ENCODE data around the gene FAM83B. TPM values are rescaled to one million over a fixed set of nuclear protein-coding genes. Genes with fewer than 3 reads are reported as not detected.
"Not testable (repeated sequence)": the region's sequence is repeated elsewhere in the genome, so short reads cannot be mapped to it uniquely, and the experiment has no call there.

The FAM83B gene
- total RNA-seq, 3 donors from 2014 or later, result 0.05 to 0.11 TPM; not detected in 1

DNA sequence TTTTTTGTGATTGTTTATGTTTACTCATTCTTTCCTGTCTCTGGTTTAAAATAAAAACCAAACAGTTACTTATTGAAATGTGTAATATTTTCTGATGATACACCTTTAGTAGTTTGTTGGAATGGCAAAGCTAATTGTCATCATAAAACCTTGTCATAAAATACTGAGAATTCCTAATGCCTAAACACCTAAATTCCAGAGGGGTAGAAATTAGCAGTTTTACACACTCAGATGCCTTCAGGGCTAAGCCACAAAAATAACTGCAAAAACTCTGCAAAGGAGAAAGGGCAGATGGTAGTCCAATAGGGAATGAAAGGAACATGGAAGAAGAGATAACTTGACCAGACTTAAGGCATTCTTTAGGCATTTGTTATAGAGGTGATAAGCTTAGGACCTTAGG lies 30.3 kb downstream of the FAM83B start:
- Mint-ChIP-seq H3K36me3 (ENCODE audit: insufficient read depth) (no peaks in the 10 kb centered on the region), H3K27me3 (ENCODE audit: low read depth) (no peaks in the 10 kb centered on the region), H3K9me3 (no peaks in the 10 kb centered on the region), H3K4me1 (ENCODE audit: low read depth) (no peaks in the 10 kb centered on the region), H3K4me3 (no peak overlapping the region)
- no peak for ATAC-seq
- no peak for DNase-seq

DNA sequence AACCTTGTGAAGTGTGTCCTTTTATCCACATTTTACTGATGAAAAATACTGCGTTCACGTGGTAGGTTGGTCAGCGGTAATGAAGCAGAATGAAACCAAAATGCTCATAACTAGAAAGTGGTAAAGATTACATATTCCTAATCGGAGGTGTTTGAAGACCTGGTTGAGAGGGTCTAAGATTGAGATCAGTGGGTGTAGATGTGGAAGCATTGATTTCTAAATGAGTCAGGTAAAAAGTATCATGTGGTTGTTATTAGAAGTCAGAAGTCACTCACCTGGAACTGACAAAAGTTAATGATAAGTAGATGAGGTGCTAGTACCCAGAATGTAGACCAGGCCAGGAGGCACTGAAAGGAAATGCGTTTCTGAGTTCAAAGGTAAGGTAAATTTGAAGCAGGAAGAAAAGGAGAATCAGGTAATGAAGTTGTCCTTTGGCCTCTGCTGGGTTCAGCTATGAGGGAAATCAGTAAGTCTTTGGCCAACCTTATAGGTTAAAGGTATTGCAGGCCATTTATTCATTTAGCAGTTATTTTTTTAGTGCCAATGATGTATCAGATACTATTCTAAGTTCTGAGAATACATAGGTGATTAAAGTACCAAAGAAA lies 31.2 kb downstream of the FAM83B start:
- no peak overlapping the region for H3K4me3 Mint-ChIP-seq
- no peaks in the 10 kb centered on the region for H3K27me3 Mint-ChIP-seq (ENCODE audit: low read depth)
- H3K9me3 Mint-ChIP-seq, result peaks cover 3% of the 10 kb centered on the region
- no peak for DNase-seq
- no peaks in the 10 kb centered on the region for H3K4me1 Mint-ChIP-seq (ENCODE audit: low read depth)
- ATAC-seq, result no peak
- H3K36me3 Mint-ChIP-seq (ENCODE audit: insufficient read depth), result no peaks in the 10 kb centered on the region

DNA sequence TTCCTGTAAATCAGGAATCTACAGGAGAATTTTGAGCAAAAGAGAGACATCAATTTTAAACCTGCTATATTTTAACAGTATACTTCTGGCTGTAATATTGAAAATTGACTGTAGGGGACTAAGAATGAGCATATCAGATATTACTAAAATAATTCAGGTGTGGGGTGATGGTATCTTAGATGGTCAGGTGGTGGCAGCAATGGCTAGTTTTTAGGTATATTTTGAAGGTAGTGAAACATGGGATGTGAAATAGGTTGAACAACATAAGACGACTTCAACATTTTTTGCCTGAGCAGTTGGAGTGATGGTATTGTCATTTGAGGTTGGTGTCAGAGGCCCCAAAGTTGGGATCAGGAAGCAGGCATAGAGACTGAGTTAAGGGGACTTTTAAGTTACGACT lies 32.1 kb downstream of the FAM83B start:
- Mint-ChIP-seq H3K9me3 (peaks cover 3% of the 10 kb centered on the region), H3K27me3 (ENCODE audit: low read depth) (no peaks in the 10 kb centered on the region), H3K4me3 (no peak overlapping the region), H3K36me3 (ENCODE audit: insufficient read depth) (no peaks in the 10 kb centered on the region), H3K4me1 (ENCODE audit: low read depth) (no peaks in the 10 kb centered on the region)
- no peak for DNase-seq
- ATAC-seq, result no peak

DNA sequence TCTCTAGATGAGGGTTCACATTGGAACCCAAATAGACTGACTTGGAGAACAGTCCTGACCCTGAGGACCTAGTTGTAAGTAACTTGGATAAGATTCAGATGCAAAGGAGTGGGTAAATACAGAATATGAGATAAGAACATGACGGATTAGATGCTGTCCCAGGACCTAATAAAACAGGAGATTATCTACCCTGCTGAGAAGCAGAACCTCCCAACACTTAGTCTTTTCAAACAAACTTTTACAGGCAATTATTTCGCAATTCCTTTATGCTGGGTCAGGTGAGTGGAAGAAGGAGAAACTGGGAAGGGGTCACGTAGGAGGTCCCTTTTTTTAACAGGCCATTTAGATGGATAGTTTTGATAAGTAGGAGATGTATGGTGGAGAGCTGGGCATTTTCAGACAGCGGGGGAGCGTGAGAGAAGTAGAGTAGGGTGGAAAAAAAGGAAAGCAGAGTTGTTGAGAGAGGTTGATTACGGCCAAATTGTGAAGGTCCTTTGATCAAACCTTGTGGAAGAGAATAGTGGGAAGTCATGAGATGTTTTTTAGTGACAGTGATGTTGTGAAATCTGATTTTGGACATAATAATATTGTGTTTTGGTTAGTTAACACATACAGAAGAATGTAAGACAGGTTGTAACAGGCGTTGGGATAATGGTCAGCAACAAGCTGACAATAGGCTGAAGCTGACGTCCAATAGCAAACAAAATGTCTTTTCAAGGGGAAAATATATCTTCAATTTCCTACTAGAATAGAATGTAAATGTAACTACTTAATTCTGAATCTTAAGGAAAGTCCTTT lies 32.8 kb downstream of the FAM83B start:
- DNase-seq (no peak), ATAC-seq (no peak)
- Mint-ChIP-seq H3K4me3 (no peak overlapping the region), H3K9me3 (peaks cover 3% of the 10 kb centered on the region), H3K36me3 (ENCODE audit: insufficient read depth) (no peaks in the 10 kb centered on the region), H3K27me3 (ENCODE audit: low read depth) (no peaks in the 10 kb centered on the region), H3K4me1 (ENCODE audit: low read depth) (no peaks in the 10 kb centered on the region)

DNA sequence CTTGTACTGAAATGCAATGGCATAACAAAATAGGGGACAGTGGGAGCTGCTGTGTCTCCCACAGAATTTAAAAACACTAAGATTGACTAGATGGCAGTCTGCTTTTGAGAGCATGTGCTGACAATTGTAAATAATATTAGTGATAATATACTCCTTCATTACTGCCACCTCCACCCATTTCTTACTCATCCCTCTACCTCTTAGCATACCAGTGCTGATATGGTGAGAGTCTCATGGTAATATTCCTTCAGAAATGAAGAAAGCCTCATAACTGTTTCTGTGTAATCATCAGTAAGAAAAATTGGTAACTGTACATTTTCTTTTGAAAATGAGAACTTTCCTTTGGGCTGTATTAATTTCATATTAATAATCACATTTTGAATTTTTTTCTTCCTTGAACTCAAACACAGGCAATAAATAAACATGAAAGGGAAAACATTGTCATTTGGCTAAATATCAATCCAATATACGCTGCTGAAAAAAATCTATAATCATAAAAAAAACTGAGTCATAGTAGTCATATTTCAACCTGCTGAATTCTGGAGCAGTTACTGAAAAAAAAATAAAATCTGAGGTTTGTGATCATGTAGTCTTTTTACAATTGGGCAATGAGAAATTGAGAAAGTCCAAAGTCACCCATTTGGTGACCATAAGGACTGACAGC lies 34.6 kb downstream of the FAM83B start:
- Mint-ChIP-seq H3K27me3 (ENCODE audit: low read depth) (no peaks in the 10 kb centered on the region), H3K4me1 (ENCODE audit: low read depth) (no peaks in the 10 kb centered on the region), H3K4me3 (no peak overlapping the region), H3K36me3 (ENCODE audit: insufficient read depth) (no peaks in the 10 kb centered on the region), H3K9me3 (peaks cover 3% of the 10 kb centered on the region)
- no peak for ATAC-seq
- no peak for DNase-seq

DNA sequence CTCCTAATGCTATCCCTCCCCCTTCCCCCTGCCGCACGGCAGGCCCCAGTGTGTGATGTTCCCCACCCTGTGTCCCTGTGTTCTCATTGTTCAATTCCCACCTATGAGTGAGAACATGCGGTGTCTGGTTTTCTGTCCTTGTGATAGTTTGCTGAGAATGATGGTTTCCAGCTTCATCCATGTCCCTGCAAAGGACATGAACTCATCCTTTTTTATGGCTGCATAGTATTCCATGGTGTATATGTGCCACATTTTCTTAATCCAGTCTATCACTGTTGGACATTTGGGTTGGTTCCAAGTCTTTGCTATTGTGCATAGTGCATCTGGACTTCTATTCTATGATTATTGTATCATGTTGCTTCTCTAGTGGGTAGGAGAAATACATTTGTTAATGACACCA lies 35.3 kb downstream of the FAM83B start:
- H3K4me3 Mint-ChIP-seq; ATAC-seq; H3K9me3 Mint-ChIP-seq; H3K27me3 Mint-ChIP-seq (ENCODE audit: low read depth); H3K4me1 Mint-ChIP-seq (ENCODE audit: low read depth); H3K36me3 Mint-ChIP-seq (ENCODE audit: insufficient read depth); DNase-seq: not testable (repeated sequence)

DNA sequence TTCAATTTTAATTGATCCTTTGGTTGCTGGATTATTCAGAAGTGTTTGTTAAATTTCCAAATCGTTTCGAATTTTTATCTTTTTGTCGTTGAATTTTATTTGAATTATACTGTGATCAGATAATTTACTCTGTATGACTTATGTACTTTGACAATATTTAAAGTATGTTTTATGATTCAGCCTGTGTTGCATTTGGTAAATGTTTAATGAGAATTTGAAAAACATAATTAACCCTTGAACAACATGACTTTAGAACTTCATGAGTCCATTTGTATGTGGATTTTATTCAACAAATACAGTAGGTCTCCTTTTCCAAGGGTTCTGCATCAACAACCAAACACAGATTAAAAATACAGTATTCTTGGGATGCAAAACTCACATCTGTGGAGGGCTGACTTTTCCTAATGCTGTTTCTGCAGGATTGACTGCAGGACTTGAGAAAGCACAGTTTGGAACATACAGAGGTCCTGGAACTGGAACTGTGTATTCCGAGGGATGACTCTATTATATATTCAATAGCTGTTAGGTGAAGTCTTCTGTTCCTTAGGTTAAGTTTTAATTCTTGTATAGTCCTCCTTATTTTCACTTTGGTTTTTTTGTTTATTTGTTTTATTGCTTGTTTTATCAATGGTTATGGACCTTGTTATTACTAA lies 40.5 kb downstream of the FAM83B start:
- H3K4me1 Mint-ChIP-seq (ENCODE audit: low read depth), result no peaks in the 10 kb centered on the region
- no peaks in the 10 kb centered on the region for H3K27me3 Mint-ChIP-seq (ENCODE audit: low read depth)
- H3K9me3 Mint-ChIP-seq, result peaks cover 11% of the 10 kb centered on the region
- H3K4me3 Mint-ChIP-seq, result no peak overlapping the region
- no peaks in the 10 kb centered on the region for H3K36me3 Mint-ChIP-seq (ENCODE audit: insufficient read depth)
- DNase-seq (no peak), ATAC-seq (no peak)

DNA sequence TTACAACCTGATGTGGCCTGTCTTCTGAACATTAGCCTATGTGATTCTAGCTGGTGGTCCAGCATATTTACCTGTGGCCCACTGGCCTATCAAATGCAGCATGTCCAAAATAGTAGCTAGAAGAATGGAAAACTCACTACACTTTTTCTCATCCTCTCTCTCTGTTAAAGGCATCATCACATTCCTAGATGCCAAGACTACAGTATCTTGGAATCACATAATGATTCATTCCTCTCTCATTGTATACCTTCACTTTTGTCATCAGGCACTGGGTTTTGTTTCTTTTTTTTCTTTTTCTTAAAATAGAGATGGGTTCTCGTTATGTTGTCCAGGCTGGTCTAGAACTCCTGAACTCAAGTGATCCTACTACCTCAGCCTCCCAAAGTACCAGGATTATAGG lies 45.0 kb downstream of the FAM83B start:
- Mint-ChIP-seq H3K36me3 (ENCODE audit: insufficient read depth) (no peaks in the 10 kb centered on the region), H3K9me3 (peaks cover 11% of the 10 kb centered on the region), H3K27me3 (ENCODE audit: low read depth) (no peaks in the 10 kb centered on the region), H3K4me3 (no peak overlapping the region), H3K4me1 (ENCODE audit: low read depth) (no peaks in the 10 kb centered on the region)
- ATAC-seq (no peak), DNase-seq (no peak)

DNA sequence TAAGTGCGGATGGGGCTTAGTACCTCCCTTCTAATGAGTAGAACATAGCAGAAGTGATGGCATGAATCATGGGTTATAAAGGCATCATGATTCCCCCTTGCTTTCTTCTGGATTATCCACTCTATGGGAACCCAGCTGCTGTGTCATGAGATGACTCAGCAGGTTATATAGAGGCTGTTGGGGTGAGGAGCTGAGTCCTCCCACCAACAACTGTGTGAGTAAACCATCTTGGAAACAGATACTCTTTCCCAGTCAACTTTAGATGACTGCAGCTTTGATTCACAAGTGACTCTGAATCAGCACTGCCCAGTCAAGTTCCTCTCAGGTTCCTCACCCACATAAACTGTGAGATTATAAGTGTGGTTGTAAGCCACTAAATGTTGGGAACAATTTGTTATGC lies 46.3 kb downstream of the FAM83B start:
- DNase-seq (no peak), ATAC-seq (no peak)
- Mint-ChIP-seq H3K27me3 (ENCODE audit: low read depth) (no peaks in the 10 kb centered on the region), H3K9me3 (peaks cover 11% of the 10 kb centered on the region), H3K36me3 (ENCODE audit: insufficient read depth) (no peaks in the 10 kb centered on the region), H3K4me3 (no peak overlapping the region), H3K4me1 (ENCODE audit: low read depth) (no peaks in the 10 kb centered on the region)

DNA sequence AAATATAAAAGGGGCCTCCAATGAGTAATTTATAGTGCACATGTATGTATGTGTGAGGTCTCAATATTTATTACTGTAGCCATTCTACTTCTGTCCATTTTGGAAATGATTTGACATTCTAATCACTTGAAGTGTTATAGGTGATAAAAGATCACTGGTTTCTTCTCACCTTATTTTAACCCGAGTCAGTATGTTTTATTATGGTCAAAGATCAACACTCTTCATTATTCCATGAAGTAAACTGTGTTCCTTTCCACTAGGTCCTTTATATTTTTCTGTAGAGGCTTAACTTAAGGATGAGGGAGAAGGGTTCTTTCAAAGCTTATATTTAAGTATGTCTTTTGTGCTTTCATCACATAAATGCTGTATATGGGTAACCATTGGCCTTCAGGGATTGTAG lies 47.2 kb downstream of the FAM83B start:
- no peak for DNase-seq
- no peaks in the 10 kb centered on the region for H3K36me3 Mint-ChIP-seq (ENCODE audit: insufficient read depth)
- H3K27me3 Mint-ChIP-seq (ENCODE audit: low read depth), result no peaks in the 10 kb centered on the region
- no peaks in the 10 kb centered on the region for H3K4me1 Mint-ChIP-seq (ENCODE audit: low read depth)
- no peak overlapping the region for H3K4me3 Mint-ChIP-seq
- peaks cover 11% of the 10 kb centered on the region for H3K9me3 Mint-ChIP-seq
- no peak for ATAC-seq

DNA sequence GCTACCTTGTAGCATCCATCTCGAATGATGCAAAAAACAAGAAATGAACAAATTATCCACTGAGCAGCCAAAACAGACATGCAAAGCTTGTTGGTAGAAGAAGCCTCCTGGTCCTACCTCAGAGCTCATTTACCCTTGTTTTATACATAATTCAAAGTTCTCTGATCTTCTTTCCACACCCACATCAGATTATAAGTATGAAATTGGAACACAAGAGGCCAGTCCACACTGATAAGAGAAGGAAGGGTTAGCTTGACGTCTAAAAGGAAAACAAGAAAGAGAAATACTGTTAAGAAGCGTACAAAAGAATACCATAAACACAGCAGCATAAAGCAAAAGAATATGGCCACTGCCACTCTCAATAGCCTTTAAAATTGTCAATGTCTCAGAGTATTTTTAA lies 49.7 kb downstream of the FAM83B start:
- Mint-ChIP-seq H3K4me3 (no peak overlapping the region), H3K9me3 (peaks cover 6% of the 10 kb centered on the region), H3K4me1 (ENCODE audit: low read depth) (no peaks in the 10 kb centered on the region), H3K27me3 (ENCODE audit: low read depth) (no peaks in the 10 kb centered on the region), H3K36me3 (ENCODE audit: insufficient read depth) (no peaks in the 10 kb centered on the region)
- DNase-seq (no peak), ATAC-seq (no peak)

DNA sequence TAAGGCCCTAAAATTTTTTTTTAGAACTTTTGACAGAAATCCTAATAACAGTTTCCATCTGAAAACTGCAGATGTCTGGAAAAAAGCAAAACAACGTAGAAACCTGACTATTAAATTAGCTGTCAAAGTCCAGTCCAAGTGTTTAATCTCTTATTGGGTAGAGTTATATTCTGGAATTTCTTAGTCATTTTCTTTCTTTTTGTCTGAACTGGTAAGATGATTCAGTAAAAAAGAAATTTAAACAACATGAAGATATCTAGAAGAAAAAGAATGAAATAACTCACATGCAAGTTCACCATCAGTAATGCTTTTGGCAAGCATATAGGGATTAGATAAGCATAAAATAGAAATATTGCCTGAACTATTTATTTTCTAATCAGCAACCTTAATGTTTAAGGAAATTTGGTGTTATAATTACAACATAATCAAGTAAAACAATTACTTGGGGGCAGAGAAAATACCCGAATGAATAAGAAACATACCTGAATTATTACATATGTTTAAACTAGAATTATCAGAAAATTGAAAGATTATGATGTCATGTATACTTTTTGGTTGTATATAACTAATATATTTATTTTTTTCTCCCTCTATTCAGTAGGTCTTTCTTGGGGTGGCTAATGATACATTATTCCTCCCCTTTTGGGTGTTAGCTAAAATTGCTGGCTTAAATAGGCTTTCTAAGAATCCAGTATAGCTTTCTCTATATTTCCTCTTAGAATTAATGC lies 51.1 kb downstream of the FAM83B start:
- Mint-ChIP-seq H3K4me3 (no peak overlapping the region), H3K4me1 (ENCODE audit: low read depth) (no peaks in the 10 kb centered on the region), H3K36me3 (ENCODE audit: insufficient read depth) (no peaks in the 10 kb centered on the region), H3K9me3 (no peaks in the 10 kb centered on the region), H3K27me3 (ENCODE audit: low read depth) (no peaks in the 10 kb centered on the region)
- no peak for DNase-seq
- ATAC-seq, result no peak

DNA sequence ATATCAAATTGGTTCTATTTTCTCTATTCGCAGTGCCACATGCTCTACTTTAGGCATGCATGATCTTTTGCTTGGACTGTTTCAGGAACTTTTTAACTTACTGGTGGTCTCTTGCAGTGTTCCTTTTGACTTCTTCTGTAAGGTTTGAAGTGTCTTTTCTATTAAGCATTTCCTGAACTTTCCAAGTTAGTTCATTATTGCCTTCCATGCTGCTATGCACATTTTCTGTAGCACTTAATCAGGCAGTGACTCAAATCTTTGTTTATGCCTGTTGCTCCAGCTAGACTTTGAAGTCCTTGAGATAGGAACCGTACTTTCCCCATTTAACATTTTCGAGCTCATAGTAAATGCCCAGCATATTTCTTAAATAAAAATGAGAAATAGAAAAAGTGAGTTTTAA lies 52.2 kb downstream of the FAM83B start:
- no peaks in the 10 kb centered on the region for H3K27me3 Mint-ChIP-seq (ENCODE audit: low read depth)
- no peaks in the 10 kb centered on the region for H3K36me3 Mint-ChIP-seq (ENCODE audit: insufficient read depth)
- ATAC-seq (no peak), DNase-seq (no peak)
- H3K4me3 Mint-ChIP-seq, result no peak overlapping the region
- H3K4me1 Mint-ChIP-seq (ENCODE audit: low read depth), result no peaks in the 10 kb centered on the region
- H3K9me3 Mint-ChIP-seq, result no peaks in the 10 kb centered on the region

DNA sequence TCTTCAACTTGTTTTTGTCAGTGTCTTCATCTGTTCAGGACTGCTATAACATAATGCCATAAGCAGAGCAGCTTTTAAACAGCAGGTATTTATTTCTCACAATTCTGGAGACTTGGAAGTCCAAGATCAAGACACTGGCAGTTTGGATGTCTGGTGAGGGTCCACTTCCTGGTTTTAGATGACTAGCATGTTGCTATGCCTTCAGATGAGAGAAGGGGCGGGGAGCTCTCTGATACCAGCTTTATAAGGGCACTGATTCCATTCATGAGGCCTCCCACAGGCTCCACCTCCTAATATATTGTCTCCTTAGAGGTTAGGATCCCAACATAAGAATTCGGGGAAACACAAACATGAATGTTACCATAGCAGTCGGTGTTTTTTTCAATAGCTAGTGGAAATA lies 52.9 kb downstream of the FAM83B start:
- Mint-ChIP-seq H3K4me3 (no peak overlapping the region), H3K9me3 (peaks cover under 1% of the 10 kb centered on the region), H3K4me1 (ENCODE audit: low read depth) (no peaks in the 10 kb centered on the region), H3K36me3 (ENCODE audit: insufficient read depth) (no peaks in the 10 kb centered on the region), H3K27me3 (ENCODE audit: low read depth) (no peaks in the 10 kb centered on the region)
- ATAC-seq (no peak), DNase-seq (no peak)
